SU-DHL-6 (cell line): Measurements from ENCODE around the gene KATNB1.

Source experiments
- H2AFZ ChIP-seq: fragments of 200-600 bp; sonication (generic); 2 replicates; pipeline ENCODE4 v1.6.1; 2014; ENCODE audit warnings: low read depth, mild to moderate bottlenecking, moderate library complexity, mixed read lengths, antibody characterized with exemption, low read length; ENCODE audit not compliant: severe bottlenecking
- H3F3A ChIP-seq: fragments of 200-600 bp; shearing (Covaris generic); 2 replicates; pipeline ENCODE4 v1.6.0; 2016; ENCODE audit warnings: antibody characterized with exemption, mild to moderate bottlenecking; ENCODE audit not compliant: insufficient read depth
- H3K27ac ChIP-seq: fragments of 200-600 bp; sonication (generic); 2 replicates; pipeline ENCODE4 v1.5.1; 2016; ENCODE audit warnings: low read depth, mild to moderate bottlenecking, low read length, moderate library complexity, mixed read lengths
- H3K27me3 ChIP-seq: fragments of 200-600 bp; sonication (generic), shearing (Covaris generic); 2 replicates; pipeline ENCODE4 v1.6.0; 2014; ENCODE audit warnings: mild to moderate bottlenecking, low read length
- H3K36me3 ChIP-seq: fragments of 200-600 bp; sonication (generic); 2 replicates; pipeline ENCODE4 v1.6.1; 2014; ENCODE audit warnings: mild to moderate bottlenecking, low read length, mixed read lengths
- H3K4me2 ChIP-seq: fragments of 300-600, 200-600 bp; shearing (Covaris generic), sonication (generic); 2 replicates; pipeline ENCODE4 v1.6.0; 2014; ENCODE audit warnings: low read length, low read depth, mild to moderate bottlenecking; ENCODE audit not compliant: poor library complexity, severe bottlenecking
- H3K4me3 ChIP-seq: fragments of 200-600 bp; sonication (generic); 2 replicates; pipeline ENCODE4 v1.5.1; 2014; ENCODE audit warnings: antibody characterized with exemption, low read length, mild to moderate bottlenecking, mixed read lengths; ENCODE audit not compliant: insufficient read depth, poor library complexity, severe bottlenecking
- H3K79me2 ChIP-seq: fragments of 200-600 bp; sonication (generic); 2 replicates; pipeline ENCODE4 v1.6.1; 2014; ENCODE audit warnings: mild to moderate bottlenecking, low read length, moderate library complexity; ENCODE audit not compliant: insufficient read depth
- H3K9ac ChIP-seq: fragments of 200-600 bp; sonication (generic); 2 replicates; pipeline ENCODE4 v1.7.0; 2014; ENCODE audit warnings: mild to moderate bottlenecking, low read length
- H3K9me2 ChIP-seq: fragments of 200-600 bp; sonication (generic); replicated peaks from 2 replicates; pipeline ENCODE4 v1.6.1; 2014; ENCODE audit warnings: low read length; ENCODE audit not compliant: insufficient read depth
- H3K9me3 ChIP-seq: fragments of 200-600 bp; sonication (generic); 2 replicates; pipeline ENCODE4 v1.6.1; 2014; ENCODE audit warnings: low read length, mixed read lengths; ENCODE audit not compliant: insufficient read depth
- H4K20me1 ChIP-seq: fragments of 200-600 bp; sonication (generic); 2 replicates; pipeline ENCODE4 v1.6.1; 2014; ENCODE audit warnings: low read depth, mild to moderate bottlenecking, antibody characterized with exemption, low read length, moderate library complexity, mixed read lengths
- EZH2phosphoT487 ChIP-seq: fragments of 200-600 bp; sonication (generic), shearing (Covaris generic); conservative IDR thresholded peaks from 2 replicates; pipeline ENCODE4 v1.6.1; 2018; ENCODE audit warnings: mild to moderate bottlenecking, antibody characterized with exemption, low read length, moderate library complexity, mixed read lengths
- TF ChIP-seq, protein P1 (sequence below): fragments of 200-600 bp; sonication (generic); IDR thresholded peaks from one replicate; pipeline ENCODE4 v1.5.1; 2017; ENCODE audit warnings: antibody characterized with exemption, mild to moderate bottlenecking, low read length, moderate library complexity; ENCODE audit not compliant: insufficient read depth, poor library complexity, severe bottlenecking

KATNB1 gene

DNA sequence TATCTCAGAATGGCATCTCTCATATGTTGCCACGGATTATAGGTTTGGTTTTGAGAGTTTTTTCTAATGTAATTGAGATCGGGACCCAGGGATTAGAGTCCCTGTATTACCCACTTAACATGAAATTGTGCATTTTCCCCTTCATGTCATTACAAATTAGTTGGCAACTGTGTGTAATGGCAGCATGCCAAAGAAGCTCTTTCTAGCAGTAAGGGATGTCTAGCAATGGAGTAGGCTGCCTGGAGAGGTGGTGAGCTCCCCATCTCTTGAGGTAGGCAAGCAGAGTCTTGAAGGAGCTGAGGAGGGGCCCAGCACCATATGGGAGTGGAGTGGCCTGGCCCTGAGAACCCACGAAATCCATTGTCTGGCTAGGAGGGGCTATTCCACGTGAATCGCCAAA is 10.0 kb upstream of the KATNB1 start:
- Histone ChIP-seq H3K9me2 (no peaks in the 10 kb centered on the region), H3K36me3 (no peaks in the 10 kb centered on the region), H3K27me3 (no peaks in the 10 kb centered on the region), H2AFZ (no peak overlapping the region), H3F3A (no peaks in the 10 kb centered on the region), H3K9me3 (no peaks in the 10 kb centered on the region), H4K20me1 (no peaks in the 10 kb centered on the region), H3K79me2 (no peaks in the 10 kb centered on the region), H3K4me2 (no peak overlapping the region), H3K4me3 (no peak overlapping the region), H3K9ac (no peak overlapping the region), H3K27ac (no peak overlapping the region)
- TF ChIP-seq, protein P1, sequence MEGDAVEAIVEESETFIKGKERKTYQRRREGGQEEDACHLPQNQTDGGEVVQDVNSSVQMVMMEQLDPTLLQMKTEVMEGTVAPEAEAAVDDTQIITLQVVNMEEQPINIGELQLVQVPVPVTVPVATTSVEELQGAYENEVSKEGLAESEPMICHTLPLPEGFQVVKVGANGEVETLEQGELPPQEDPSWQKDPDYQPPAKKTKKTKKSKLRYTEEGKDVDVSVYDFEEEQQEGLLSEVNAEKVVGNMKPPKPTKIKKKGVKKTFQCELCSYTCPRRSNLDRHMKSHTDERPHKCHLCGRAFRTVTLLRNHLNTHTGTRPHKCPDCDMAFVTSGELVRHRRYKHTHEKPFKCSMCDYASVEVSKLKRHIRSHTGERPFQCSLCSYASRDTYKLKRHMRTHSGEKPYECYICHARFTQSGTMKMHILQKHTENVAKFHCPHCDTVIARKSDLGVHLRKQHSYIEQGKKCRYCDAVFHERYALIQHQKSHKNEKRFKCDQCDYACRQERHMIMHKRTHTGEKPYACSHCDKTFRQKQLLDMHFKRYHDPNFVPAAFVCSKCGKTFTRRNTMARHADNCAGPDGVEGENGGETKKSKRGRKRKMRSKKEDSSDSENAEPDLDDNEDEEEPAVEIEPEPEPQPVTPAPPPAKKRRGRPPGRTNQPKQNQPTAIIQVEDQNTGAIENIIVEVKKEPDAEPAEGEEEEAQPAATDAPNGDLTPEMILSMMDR, result no peak
- no peak for TF ChIP-seq EZH2phosphoT487

- Histone ChIP-seq H3K4me2 (no peak overlapping the region), H3K27ac (no peak overlapping the region), H3K4me3 (no peak overlapping the region), H3K79me2 (no peaks in the 10 kb centered on the region), H3F3A (no peaks in the 10 kb centered on the region), H3K9me2 (no peaks in the 10 kb centered on the region), H2AFZ (no peak overlapping the region), H3K9ac (no peak overlapping the region), H3K27me3 (no peaks in the 10 kb centered on the region), H3K36me3 (no peaks in the 10 kb centered on the region), H3K9me3 (no peaks in the 10 kb centered on the region), H4K20me1 (no peaks in the 10 kb centered on the region)
- TF ChIP-seq, protein P1, result no peak
- TF ChIP-seq EZH2phosphoT487, result no peak
Measured at GRCh38 chr16:57725976-57726375, 9.6 kb upstream of the KATNB1 start.

DNA sequence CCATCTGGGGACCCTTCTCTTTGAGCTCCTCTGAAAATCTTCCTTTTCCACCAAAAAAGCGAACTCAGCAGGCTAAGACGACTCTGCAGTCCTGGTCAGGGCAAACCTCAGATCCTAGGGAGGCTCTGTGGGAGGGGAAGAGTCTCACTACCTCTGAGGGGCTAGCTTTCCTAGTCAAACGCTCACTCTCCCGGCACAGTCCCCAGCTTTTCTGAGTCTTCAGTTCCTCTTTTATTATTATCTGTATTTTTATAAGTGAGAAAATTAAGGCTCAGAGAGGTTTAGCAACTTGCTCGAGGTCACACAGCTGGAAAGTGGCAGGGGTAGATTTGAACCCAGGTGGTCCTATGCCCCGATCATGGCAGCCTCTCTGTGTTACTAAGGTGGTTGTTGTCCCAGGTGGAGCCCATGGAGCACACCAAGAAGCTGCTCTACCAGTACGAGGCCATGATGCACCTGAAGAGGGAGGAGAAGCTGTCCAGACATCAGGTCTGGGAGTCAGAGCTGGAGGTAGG is 9.1 kb upstream of the KATNB1 start:
- no peaks in the 10 kb centered on the region for H3F3A ChIP-seq
- no peaks in the 10 kb centered on the region for H3K27me3 ChIP-seq
- H3K9ac ChIP-seq, result no peak overlapping the region
- no peaks in the 10 kb centered on the region for H3K36me3 ChIP-seq
- H3K4me3 ChIP-seq, result no peak overlapping the region
- no peak overlapping the region for H3K27ac ChIP-seq
- H3K4me2 ChIP-seq, result no peak overlapping the region
- H3K9me2 ChIP-seq, result no peaks in the 10 kb centered on the region
- H3K9me3 ChIP-seq, result no peaks in the 10 kb centered on the region
- TF ChIP-seq, protein P1, result no peak
- no peak for TF ChIP-seq EZH2phosphoT487
- H2AFZ ChIP-seq, result no peak overlapping the region
- no peaks in the 10 kb centered on the region for H4K20me1 ChIP-seq
- no peaks in the 10 kb centered on the region for H3K79me2 ChIP-seq
